GM18907 (cell line): ENCODE results near the gene GNG10.
"Not testable (repeated sequence)": the region's sequence is repeated elsewhere in the genome, so short reads cannot be mapped to it uniquely, and the experiment has no call there.

Experiments
- ATAC-seq: cut with Tn5 transposase; IDR thresholded peaks from one replicate; pipeline ENCODE4 v1.9.1; 2021; ENCODE audit warnings: mild to moderate bottlenecking, moderate library complexity; ENCODE audit not compliant: unreplicated experiment

GNG10 gene

GRCh38 chr9:111661150-111661801, at the start of gene GNG10:
TSS of gene GNG10 (plus strand) at chr9:111661605. CDS start at chr9:111661635, 30 bp downstream.
- peak; percentile 82 for ATAC-seq

GRCh38 chr9:111613436-111614040, 47.9 kb upstream of the GNG10 start:
- ATAC-seq, result no peak

GRCh38 chr9:111615928-111616327, 45.5 kb upstream of the GNG10 start:
- ATAC-seq, result no peak

GRCh38 chr9:111617349-111617748, 44.1 kb upstream of the GNG10 start:
- not testable (repeated sequence) for ATAC-seq

DNA sequence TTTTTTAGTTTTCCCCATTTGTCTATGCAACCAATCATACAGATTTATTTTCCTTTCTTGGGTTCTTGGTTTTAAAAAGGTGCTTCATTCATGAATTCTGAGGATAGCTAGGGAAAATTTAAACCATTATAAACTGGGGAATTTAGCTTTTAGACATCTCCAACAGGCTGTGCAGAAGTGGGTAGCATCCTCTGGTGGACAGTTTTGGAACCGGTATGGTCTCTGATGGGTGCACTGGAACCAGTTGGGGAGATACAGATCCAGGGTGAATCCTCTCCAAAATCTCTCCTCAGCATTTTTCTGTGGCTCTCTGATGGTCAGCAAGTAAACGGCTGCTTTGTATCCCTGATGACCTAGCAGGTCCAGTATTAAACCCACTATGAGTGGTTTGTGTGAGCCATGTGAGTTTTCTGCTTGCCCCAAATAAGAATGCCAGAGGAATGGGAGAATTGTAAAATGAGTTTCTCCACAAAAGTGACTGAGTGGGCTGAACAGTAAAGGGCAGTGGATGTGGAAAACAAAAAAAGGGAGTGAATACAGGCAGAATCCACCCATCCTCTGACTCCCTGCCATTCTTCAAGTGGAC, 39.4 kb upstream of the GNG10 start:
- ATAC-seq, result no peak

DNA sequence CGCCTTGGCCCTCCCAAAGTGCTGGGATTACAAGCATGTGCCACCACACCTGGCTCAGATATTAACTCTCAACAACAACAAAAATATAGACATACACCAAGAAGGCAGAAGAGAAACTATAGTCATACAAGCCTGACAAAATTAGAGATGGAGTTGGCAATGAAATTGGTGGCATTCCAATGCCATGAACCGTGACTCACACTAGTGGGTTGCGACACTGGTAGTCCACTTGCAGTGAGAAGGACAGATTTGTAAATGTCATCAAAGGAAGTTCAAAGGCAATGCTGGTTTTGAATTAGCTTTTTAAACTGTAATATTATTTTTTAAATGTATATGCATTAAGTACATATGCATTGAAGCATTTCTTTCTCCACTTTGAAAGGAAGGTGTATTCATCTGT, 38.8 kb upstream of the GNG10 start:
- ATAC-seq, result no peak

DNA sequence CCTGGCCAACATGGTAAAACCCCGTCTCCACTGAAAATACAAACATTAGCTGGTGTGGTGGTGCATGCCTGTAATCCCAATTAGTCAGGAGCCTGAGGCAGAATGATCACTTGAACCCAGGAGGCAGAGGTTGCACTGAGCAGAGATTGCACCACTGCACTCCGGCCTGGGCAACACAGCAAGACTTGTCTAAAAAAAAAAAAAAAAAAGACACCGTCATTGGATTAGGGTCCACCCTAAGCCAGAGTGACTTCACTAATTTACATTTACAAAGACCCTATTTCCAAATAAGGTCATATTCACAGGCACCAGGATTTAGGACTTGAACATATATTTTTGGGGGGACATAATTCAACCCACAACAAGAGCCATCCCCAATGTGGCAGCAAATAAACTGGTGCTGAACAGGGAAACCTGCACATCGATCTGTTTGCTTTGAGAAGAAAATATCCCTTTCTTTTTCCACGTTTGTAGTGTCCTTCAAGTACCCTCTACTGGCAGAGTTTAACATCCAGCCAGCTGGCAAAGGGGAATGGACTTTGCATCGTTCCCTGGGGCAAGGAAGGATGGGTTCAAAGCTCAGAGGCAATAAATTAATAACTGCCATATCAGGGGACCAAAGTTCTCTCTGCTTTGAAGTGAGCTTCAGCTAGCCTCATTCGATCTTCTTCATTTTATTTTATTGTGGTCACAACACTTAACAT, 34.0 kb upstream of the GNG10 start:
- ATAC-seq, result no peak

GRCh38 chr9:111628411-111628810, 33.0 kb upstream of the GNG10 start:
- no peak for ATAC-seq

DNA sequence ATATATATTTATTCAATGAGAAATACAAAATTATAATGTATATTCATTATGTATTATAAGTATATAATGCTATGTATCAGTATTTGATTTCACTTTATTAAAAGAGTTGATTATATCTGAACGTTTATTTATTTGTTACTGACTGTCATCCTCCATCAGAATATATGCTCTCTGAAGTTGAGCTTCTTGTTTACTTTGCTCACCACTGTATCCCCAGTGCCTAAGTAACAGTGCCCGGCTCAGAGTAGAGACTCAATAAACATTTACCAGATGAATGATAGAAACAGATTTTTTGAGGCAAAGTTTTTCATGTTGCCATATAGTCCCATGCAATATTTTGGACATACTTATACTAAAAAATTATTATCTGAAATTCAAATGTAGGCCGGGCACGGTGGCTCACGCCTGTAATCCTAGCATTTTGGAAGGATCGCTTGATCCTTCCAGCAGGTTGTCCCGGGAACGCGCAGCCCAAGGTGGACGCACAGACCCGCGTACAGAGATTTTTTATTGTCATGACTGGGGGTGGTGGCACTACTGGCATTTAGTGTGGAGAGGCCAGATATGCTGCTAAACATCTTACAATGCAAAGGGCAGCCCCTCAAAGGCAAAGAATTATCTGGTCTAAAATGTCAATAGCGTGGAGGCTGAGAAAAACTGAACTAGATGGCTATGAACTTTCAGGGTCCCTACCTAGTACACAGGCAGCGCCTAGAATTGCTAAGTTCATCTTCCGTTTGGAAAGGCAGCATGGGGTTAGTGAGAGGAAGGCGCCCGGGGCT, 31.0 kb upstream of the GNG10 start:
- ATAC-seq, result peak; percentile 36

- ATAC-seq, result no peak
These were observed 30.5 kb upstream of the GNG10 start for GRCh38 chr9:111630964-111631213.

DNA sequence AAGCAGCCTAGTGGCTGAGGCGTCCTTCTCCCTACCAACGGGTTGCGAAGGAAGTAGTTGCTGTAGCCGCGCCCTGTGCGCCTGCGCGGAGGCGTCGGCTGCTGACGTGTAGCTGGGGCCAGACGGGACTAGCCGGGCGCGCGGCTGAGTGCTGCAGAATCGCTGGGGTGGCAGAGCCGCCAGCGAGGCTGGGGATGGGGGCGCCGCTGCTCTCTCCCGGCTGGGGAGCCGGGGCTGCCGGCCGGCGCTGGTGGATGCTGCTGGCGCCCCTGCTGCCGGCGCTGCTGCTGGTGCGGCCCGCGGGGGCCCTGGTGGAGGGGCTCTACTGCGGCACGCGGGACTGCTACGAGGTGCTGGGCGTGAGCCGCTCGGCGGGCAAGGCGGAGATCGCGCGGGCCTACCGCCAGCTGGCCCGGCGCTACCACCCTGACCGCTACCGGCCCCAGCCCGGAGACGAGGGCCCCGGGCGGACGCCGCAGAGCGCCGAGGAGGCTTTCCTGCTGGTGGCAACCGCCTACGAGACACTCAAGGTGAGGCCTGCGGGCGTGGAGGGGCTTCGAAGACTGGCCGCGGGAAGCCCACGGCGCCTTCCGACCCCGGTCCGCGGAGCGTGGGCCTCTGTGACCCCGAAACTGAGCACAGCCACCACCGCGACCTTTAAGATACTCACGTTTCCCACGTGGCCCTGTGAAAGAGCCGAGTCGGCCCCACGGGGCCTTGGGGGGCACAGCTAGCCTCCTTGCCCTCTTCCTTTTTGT, 30.0 kb upstream of the GNG10 start, which contains the start of gene DNAJC25:
DNAJC25 (plus strand) TSS at position 121 of the 758 bp plus-strand sequence; CDS start at position 195, 74 bp downstream.
- ATAC-seq, result peak; percentile 97

DNA sequence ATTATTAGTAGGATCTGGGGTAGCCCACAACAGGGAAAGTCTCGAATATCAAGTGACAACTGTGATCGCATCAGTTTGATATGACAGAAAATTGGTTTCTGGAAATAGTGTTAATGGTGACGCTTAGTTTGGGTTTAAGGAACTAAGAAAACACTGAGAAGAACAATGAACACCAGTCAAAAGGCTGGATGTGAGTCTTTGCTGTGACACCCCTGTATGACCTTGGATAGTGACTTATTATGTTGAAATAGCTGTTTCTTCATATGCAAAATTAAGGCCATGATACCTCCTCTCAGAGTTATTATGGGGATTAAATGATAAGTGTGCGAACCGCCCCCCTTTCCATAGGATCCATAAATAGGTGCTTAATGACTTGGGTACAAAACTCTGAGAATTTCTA, 29.3 kb upstream of the GNG10 start:
- ATAC-seq, result no peak

DNA sequence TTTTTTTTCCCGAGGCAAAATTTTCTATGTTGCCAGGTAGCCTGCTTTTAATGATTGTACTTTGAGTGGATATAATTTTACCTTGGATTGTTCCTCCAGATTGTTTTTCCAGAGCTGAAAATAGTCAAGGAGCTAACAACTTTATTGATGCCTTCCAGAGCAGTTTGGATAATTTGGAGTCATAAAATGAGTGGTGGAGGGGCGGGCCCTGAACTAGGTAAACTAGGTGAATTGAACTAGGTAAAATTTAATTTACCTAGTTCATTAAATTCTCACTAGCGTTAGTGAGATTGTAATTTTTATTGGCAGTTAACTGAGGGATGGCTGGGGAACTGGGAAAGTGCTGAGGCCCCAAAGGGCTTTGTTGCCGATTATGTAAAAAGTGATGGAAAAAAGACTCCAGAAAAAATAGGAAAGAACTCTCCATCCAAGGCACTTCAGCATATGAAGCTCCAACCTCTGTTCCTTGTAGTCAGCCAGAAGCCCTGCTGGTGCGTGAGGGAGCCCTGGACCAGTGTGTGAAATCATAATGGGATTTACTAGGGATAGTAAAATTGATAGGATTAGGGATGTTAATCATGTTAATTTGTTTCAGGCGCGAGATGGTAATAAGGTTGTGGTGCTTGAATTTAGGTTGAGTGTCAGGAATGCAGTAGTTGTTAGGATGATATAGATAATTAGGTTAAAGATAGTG, 28.6 kb upstream of the GNG10 start:
- ATAC-seq, result no peak

GRCh38 chr9:111633389-111633736, 28.0 kb upstream of the GNG10 start:
- no peak for ATAC-seq

DNA sequence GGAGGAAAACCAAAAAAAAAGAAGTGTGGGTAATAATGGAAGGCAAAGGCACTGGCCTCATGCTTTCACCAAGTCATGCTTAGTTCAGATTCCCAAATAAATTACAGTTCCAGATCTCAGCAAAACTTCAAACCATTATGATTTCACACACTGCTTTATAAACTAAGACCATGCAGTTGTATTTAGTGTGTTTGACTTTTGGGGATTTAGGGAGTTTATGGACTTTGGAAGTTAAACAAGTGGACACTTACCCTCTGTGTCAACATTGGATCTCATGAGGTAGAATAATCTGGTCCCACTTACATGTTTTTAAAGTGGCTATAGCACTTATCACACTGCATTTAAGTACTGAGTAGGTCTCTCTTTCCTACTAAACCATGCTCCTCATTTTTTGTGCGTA, 26.5 kb upstream of the GNG10 start:
- ATAC-seq, result no peak

DNA sequence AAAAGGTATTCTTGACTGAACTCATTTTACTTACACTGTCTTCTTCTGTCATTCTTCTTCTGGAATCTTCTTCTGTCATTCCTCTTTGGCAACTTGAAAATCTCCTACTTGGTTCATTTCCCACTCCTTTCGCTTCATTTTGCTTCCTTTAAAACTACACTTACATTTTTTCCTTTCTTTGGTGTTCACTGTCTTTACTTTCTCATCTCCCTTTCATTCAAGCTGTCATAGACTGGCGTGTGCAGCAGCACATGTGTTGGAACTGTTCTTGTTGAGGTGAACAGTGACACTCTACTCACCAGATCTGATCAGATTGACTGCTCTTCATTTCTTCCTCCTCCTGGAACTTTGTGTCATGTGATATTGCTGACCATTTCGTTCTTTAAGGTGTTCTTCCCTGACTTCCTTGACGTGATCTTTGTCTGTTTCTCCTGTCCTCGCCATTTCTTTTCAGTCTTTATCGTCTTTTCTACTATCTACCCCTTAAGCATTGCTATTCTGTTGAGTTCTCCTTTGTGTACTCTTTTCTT, 23.9 kb upstream of the GNG10 start:
- ATAC-seq, result no peak

GRCh38 chr9:111644195-111644772, 17.1 kb upstream of the GNG10 start:
- ATAC-seq, result no peak

- ATAC-seq, result no peak
These were observed 15.6 kb upstream of the GNG10 start for GRCh38 chr9:111645806-111646205.

DNA sequence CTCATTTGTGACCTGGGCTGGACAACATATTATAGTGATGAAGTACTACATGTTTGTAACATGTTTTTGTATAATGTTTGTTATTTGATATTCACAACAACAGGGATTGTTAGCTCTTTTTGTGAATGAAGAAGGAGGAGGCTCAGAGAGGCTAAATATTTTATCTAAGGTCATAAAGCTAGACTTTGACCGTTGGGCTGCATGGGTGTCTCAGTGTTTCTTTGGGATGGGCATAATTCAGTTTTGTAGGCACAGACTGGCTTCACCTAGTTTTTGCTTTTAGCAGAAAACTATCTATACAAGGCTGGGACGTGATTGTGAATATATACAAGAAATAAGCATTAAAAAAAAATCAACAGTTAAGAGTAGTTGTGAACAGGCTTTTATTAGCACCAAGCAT, 15.0 kb upstream of the GNG10 start:
- no peak for ATAC-seq
